K562 (cell line): Measurements from ENCODE around the gene PRRC2A. TPM values are rescaled to one million over a fixed set of nuclear protein-coding genes. Genes with fewer than 3 reads are reported as not detected.
A peak's percentile ranks its signal among the peaks of the same experiment; 100 is the strongest.

Experiments used
- CBX3 ChIP-seq, 2 experiments: IDR thresholded peaks; 1 replicate in 1 of 2; 2 replicates in 1 of 2; pipeline ENCODE4 v1.6.1; 2012; ENCODE audit warnings: inconsistent platforms in 2 of 2, low read length in 2 of 2, borderline replicate concordance in 1 of 2, control low read depth in 1 of 2
- CCNT2 ChIP-seq: IDR thresholded peaks from 2 replicates; pipeline ENCODE4 v1.6.1; 2011; ENCODE audit warnings: borderline replicate concordance, low read depth, mild to moderate bottlenecking, moderate library complexity, mixed read lengths, low read length; ENCODE audit not compliant: insufficient read length; ENCODE audit errors: extremely low read depth
- DDX20 ChIP-seq: fragments of 450-650 bp; IDR thresholded peaks from 2 replicates; pipeline ENCODE4 v1.6.1; 2016; ENCODE audit warnings: missing genetic modification characterization, low read depth, mild to moderate bottlenecking, missing compliant biosample characterization, moderate library complexity
- FOXP4 ChIP-seq: sonication (generic); formaldehyde crosslinking; IDR thresholded peaks from 2 replicates; pipeline ENCODE4 v1.8.0; 2022; ENCODE audit warnings: mild to moderate bottlenecking, missing genetic modification reagents, borderline replicate concordance
- HNRNPLL ChIP-seq: fragments of 200-400 bp; formaldehyde crosslinking; IDR thresholded peaks from 2 replicates; pipeline ENCODE4 v1.6.1; 2017; ENCODE audit warnings: low read length, low read depth, mild to moderate bottlenecking; ENCODE audit not compliant: poor library complexity, severe bottlenecking
- POLR2G ChIP-seq: fragments of 200-400 bp; formaldehyde crosslinking; IDR thresholded peaks from 2 replicates; pipeline ENCODE4 v1.6.1; 2017; ENCODE audit warnings: low read depth, mild to moderate bottlenecking, antibody characterized with exemption, low read length, moderate library complexity
- WHSC1 ChIP-seq: IDR thresholded peaks from one replicate; pipeline ENCODE4 v1.6.1; 2012; ENCODE audit warnings: low read length, control low read depth, inconsistent platforms
- ZBTB43 ChIP-seq: sonication (generic); formaldehyde crosslinking; IDR thresholded peaks from 2 replicates; pipeline ENCODE4 v1.8.0; 2023; ENCODE audit warnings: mild to moderate bottlenecking, missing genetic modification reagents
- ZKSCAN8 ChIP-seq: fragments of 200-800 bp; sonication (Bioruptor generic); IDR thresholded peaks from 2 replicates; pipeline ENCODE4 v1.6.1; 2016; ENCODE audit warnings: missing genetic modification characterization, missing compliant biosample characterization
- polyA plus RNA-seq, 8 experiments: library from polyadenylated mRNA; depleted of rRNA in 4 of 8; stranded (reverse) in 5 of 8; unstranded in 3 of 8; fragments of >200 nt; fragmentation: Nextera tagmentation in 2 of 8; fragmentation: Illumina TruSeq in 1 of 8; extraction: Ambion mirVana in 2 of 8; extraction: Trizol in 1 of 8; gene quantifications; 2 replicates each; pipeline versions ENCODE4 v1.2.1 to v1.2.3, GENCODE V29; 2011 to 2014; ENCODE audit warnings: inconsistent platforms in 1 of 8, missing spikeins in 1 of 8
- total RNA-seq, 7 experiments: library from RNA; depleted of rRNA in 6 of 7; stranded (reverse); fragments of >200 nt in 6 of 7; fragmentation: Illumina TruSeq in 2 of 7; extraction: Trizol in 2 of 7; gene quantifications; 2 replicates each; pipeline versions ENCODE4 v1.2.1 to v1.2.3, GENCODE V29; 2011 to 2021; ENCODE audit warnings: low replicate concordance in 1 of 7
- TF ChIP-seq, protein P1 (sequence below): fragments of 250-450 bp; sonication (Bioruptor Pico); IDR thresholded peaks from 2 replicates; pipeline ENCODE4 v1.5.0; 2021; ENCODE audit warnings: mild to moderate bottlenecking, borderline replicate concordance
- TF ChIP-seq, protein P2 (sequence below), 2 experiments: fragments of 450-650 bp; conservative IDR thresholded peaks; 2 replicates each; pipeline ENCODE4 v1.6.1; 2017; ENCODE audit warnings: mild to moderate bottlenecking in 2 of 2, moderate library complexity in 2 of 2
- TF ChIP-seq, protein P3 (sequence below): sonication (generic); formaldehyde crosslinking; IDR thresholded peaks from 2 replicates; pipeline ENCODE4 v1.8.0; 2022; ENCODE audit warnings: mild to moderate bottlenecking, missing genetic modification reagents

The PRRC2A gene
- total and polyA plus RNA-seq, 9 of the 15 experiments (the other 6 are each of a cell fraction or from before 2014, with no cell fraction given) = 1.0 to 332 (median 63.0) TPM

DNA sequence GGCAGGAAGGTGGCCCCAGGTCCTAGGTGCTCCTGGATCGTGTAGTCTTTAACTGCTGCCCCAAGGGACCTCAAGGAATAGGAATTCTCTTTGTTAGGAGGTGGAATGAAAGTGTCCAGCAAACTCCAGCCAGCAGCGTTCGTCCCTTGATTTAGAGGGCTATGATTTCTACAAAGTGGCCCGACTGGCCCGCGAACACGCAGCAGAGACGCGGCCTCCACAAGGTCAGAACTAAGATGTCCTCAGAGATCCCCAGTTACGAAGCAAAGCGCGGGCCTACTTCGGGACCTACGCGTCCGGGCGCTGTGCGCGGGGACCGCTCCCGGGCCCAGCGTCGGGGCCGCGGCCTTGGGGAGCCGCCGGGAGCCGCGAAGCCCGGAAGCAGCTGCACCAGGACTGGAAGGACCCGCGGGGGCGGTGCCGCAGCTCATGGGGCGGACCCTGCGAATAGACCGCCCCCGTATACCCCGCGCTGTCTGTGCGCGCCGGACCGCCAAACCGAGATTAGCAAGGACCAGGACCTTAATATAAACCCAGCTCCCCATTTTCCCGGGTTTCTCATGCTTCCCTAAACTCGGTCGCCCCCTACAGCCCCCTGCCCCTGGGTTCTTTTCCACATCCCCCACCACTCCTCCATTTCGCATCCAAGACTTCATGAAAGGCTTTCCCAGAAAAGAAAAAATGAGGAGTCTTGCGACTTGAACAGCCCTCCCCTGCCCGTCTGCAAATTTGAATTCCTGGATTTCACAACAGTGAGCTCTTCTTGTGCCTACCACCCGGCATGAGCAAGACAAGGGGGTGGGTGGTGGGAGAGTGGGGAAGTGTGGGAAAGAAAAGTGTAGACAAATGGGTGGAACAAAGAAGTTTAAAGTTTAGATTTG is 40.1 kb downstream of the PRRC2A start, which contains the start of gene C6orf47 (continued):
- TF ChIP-seq, protein P1, sequence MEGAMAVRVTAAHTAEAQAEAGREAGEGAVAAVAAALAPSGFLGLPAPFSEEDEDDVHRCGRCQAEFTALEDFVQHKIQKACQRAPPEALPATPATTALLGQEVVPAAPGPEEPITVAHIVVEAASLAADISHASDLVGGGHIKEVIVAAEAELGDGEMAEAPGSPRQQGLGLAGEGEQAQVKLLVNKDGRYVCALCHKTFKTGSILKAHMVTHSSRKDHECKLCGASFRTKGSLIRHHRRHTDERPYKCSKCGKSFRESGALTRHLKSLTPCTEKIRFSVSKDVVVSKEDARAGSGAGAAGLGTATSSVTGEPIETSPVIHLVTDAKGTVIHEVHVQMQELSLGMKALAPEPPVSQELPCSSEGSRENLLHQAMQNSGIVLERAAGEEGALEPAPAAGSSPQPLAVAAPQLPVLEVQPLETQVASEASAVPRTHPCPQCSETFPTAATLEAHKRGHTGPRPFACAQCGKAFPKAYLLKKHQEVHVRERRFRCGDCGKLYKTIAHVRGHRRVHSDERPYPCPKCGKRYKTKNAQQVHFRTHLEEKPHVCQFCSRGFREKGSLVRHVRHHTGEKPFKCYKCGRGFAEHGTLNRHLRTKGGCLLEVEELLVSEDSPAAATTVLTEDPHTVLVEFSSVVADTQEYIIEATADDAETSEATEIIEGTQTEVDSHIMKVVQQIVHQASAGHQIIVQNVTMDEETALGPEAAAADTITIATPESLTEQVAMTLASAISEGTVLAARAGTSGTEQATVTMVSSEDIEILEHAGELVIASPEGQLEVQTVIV = no peak; the same call in 1 of the 2 replicates
- 0 out of 2 replicates have a peak, but pooled peaks have one; percentile 19 for TF ChIP-seq DDX20 (tag)
- TF ChIP-seq POLR2G = peak; percentile 99
- no peak for TF ChIP-seq WHSC1
- no peak for TF ChIP-seq CCNT2
- TF ChIP-seq ZBTB43 (CRISPR knock-in tag) = no peak
- TF ChIP-seq CBX3 (IDR thresholded peaks at IDR 0.05; ENCODE audit: borderline replicate concordance in 1 of 2, low read length in 2 of 2) = no peak
- TF ChIP-seq HNRNPLL = peak; percentile 66
- TF ChIP-seq FOXP4 (CRISPR knock-in tag) = no peak; the same call in 1 of the 2 replicates
- TF ChIP-seq ZKSCAN8 (CRISPR knock-in tag) = no peak
- TF ChIP-seq, protein P2, sequence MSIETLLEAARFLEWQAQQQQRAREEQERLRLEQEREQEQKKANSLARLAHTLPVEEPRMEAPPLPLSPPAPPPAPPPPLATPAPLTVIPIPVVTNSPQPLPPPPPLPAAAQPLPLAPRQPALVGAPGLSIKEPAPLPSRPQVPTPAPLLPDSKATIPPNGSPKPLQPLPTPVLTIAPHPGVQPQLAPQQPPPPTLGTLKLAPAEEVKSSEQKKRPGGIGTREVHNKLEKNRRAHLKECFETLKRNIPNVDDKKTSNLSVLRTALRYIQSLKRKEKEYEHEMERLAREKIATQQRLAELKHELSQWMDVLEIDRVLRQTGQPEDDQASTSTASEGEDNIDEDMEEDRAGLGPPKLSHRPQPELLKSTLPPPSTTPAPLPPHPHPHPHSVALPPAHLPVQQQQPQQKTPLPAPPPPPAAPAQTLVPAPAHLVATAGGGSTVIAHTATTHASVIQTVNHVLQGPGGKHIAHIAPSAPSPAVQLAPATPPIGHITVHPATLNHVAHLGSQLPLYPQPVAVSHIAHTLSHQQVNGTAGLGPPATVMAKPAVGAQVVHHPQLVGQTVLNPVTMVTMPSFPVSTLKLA (conservative IDR thresholded peaks at IDR 0.05) = no peak
- TF ChIP-seq, protein P3, sequence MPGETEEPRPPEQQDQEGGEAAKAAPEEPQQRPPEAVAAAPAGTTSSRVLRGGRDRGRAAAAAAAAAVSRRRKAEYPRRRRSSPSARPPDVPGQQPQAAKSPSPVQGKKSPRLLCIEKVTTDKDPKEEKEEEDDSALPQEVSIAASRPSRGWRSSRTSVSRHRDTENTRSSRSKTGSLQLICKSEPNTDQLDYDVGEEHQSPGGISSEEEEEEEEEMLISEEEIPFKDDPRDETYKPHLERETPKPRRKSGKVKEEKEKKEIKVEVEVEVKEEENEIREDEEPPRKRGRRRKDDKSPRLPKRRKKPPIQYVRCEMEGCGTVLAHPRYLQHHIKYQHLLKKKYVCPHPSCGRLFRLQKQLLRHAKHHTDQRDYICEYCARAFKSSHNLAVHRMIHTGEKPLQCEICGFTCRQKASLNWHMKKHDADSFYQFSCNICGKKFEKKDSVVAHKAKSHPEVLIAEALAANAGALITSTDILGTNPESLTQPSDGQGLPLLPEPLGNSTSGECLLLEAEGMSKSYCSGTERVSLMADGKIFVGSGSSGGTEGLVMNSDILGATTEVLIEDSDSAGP (CRISPR knock-in tag) = 0 out of 2 replicates have a peak, but pooled peaks have one; percentile 5
